ENCODE measurements around the gene FAM124A.

FAM124A gene, protein sequence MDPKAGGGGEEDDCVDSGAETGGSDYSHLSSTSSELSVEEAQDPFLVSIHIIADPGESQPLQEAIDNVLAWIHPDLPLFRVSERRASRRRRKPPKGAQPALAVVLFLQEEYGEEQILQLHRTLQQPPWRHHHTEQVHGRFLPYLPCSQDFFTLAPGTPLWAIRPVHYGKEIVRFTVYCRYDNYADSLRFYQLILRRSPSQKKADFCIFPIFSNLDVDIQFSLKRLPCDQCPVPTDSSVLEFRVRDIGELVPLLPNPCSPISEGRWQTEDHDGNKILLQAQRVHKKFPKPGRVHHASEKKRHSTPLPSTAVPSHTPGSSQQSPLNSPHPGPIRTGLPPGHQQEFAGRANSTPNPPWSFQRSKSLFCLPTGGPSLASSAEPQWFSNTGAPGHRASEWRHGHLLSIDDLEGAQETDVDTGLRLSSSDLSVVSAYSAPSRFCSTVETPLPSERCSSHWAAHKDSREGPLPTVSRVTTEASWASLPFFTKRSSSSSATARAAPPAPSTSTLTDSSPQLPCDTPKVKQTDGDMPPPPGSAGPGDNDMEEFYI

DNA sequence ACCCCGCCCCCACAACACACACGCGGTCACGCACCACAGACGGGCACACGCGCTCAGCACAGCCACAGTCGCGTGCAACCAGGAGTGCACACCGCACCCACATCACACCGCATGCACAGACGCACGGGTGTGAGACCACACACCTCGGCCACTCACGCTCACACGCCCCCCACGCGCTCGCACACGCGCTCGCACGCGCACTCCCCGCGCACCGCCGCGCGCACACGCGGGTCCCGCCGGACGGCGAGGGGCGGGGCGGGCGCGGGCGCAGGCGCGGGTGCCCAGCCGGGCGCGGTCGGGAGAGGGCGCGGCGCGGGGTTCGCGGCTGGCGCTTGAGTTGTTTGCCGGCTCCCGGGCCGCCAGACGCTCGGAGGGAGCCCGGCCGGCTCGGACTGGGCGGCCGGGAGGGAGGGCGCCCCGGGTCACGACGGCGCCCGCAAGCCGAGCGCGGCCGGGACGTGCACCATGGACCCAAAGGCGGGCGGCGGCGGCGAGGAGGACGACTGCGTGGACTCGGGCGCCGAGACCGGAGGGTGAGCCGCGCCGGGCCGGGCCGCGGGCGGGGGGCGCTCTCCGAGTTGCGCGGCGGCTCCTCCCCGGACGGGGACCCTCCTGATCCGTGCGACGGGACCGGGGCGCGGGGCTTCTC is at the start of gene FAM124A:
Gene FAM124A, plus strand, starts transcription at position 362 of the 649 bp plus-strand sequence. Its CDS starts 104 bp downstream, at position 466.
- DNase-seq (ENCODE audit: low read depth) = peak; percentile 36

DNA sequence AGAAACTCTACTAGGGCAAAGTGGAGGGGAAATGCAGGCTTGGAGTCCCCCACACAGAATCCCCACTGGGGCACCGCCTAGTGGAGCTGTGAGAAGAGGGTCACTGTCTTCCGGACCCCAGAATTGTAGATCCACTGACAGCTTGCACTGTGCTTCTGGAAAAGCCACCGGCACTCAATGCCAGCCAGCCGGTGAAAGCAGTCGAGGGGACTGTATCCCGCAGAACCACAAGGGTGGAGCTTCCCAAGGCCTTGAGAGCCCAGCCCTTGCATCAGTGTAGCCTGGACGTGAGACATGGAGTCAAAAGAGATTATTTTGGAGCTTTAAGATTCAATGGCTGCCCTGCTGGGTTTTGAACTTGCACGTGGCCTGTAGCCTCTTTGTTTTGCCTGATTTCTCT is 47.2 kb upstream of the FAM124A start:
- no peak for DNase-seq (ENCODE audit: low read depth)

DNA sequence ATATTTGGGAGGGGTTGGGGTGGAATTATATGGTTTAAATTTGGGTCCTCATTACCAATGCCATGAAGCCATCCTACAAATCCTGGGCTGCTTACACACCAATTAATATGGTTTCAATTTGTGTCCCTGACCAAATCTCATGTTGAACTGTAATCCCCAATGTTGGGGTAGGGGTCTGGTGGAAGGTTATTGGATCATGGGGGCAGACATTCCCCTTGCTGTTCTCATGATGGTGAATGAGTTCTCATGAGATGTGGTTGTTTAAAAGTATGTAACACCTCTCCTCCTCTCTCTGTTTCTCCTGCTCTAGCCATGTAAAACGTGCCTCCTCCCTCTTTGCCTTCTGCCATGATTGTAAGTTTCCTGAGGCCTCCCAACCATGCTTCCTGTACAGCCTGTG is 46.6 kb upstream of the FAM124A start:
- DNase-seq (ENCODE audit: low read depth) = no peak

DNA sequence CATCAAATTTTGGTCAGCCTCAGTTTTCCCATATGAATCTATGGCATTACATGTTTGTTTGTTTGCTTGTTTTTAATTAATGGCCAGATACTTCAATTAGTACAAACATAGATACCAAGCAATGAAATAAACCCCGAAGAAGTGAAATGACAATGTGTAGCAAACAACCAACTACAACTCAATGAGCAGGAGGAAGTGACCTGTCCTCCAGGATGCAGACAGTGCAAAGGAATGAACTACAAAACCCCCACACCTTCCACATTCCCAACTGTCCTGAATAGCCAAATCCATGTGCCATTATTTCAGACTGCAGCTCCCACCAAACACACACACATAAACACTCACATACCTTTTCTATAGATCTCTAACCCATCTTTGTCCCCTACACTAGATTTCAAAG is 45.0 kb upstream of the FAM124A start:
- no peak for DNase-seq (ENCODE audit: low read depth)

DNA sequence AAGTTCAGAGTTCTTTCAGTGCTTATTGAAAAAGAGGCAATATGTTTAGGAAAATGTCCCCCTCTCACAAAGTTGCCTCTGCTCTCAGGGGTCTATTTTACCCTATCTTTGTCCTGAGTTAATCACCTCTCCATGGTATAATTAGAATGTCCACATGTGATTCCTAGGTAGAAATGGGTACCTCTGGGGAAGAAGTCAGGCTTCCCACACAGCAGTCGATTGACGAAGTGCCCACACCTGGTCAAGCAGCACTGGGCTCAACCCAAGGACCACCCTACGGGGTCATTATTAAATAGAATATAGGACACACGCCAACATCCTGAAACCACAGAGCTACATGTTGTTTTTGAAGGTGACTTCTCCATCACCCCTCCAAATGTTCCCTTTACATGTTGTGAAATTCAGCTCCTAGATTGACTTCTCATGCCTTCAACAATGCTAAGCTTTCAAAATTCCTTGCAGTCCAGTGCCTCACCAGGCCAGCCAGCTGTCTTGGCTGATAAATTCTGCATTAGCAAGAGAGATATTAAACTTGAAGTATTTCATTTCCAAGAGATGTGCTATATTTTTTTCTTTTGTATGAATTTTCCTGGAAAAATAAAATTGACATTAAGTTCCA is 43.6 kb upstream of the FAM124A start:
- DNase-seq (ENCODE audit: low read depth) = no peak

DNA sequence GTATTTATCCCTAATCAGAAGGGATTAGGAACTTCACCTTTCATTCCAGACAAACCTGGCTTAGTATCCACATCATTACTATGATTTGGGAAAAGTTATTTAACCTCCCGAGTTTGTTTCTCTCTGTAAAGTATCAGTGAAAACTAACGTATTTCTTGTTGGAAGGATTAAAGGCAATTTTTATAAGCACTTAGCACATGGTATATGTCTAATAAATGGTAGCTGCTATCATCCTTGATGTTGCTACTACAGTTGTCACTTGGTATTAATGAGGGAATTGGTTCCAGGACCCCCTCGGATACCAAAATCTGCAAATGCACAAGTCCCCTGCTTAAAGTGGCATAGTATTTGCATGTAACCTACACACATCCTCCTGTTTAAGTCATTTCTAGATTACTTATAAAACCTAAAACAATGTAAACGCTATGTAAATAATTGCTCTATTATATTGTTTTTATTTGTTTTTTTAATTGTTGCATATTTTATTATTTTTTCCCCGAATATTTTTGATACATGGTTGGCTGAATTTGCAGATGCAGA is 42.7 kb upstream of the FAM124A start:
- DNase-seq (ENCODE audit: low read depth) = no peak

DNA sequence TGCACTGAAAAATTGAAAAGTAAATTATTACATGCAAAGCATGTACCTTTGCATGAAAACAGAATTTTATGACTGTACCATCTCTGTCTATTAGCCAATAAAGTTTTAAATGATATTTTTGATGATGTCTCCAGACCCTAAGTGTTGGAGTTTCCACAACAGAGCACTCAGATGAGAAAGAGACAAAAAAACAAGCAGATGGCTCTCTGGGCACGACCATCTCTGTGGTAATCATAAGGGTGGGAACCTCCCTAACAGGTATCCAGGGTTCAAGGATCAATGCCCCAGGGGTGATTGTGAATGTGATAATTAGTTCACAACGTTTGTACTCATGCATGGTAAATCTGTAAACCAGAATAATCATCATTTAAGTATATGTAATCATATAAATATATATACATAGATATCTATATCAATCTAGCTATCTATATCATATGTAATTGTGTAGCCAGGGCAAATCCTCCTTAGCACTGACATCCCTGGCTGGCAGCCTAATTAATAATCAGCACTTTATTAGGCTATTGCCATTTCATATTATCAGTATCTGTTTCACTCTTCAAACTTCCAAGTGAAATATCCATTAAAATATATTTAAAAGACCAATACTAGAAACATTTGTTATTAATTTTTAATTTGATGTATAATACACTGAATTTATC is 41.2 kb upstream of the FAM124A start:
- no peak for DNase-seq (ENCODE audit: low read depth)

DNA sequence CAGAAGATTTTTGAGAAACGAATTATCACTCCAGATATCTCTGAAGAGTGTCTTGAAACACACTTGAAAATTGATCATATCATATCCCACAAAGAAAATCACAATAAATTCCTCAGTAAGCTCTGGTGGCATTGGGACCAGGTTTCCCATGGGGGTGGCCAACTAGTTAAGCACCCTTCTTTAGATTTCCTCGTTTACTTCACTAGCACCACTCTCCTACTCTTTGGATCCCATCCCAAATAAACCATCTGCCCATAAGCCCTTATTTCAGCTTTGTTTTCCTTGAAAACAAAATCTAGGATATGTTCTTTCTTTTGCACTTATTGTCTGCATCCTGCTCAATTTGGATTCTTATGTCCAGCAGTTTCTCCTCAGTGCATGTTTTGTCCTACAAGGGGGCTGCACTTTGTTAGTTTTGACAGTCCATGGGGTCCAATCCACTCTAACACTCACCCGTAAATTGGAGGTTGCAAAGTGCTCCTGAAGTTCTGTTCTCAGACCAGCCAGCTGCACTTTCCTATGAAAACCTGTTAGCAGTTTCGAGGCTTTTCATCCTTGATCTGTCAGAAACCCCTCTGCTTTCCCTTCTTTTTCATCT is 40.3 kb upstream of the FAM124A start:
- DNase-seq (ENCODE audit: low read depth) = no peak

DNA sequence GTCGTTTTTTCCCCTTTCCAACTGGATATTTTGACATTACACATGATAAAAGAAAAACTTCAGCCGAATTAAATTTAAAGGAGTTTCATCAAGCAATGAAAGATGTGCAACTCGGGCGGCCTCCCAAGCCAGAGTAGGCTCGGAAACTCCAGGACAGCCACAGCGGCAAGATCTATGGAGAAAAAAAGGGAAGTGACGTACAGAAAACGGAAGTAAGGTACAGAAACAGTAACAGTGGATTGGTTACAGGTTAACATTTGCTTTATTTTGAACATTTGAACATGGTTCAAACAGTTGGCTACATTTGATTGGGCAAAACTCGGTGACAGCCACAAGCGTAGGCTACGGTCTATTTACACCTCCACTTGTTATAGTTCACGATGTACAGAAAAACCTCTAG is 30.5 kb upstream of the FAM124A start:
- no peak for DNase-seq (ENCODE audit: low read depth)

DNA sequence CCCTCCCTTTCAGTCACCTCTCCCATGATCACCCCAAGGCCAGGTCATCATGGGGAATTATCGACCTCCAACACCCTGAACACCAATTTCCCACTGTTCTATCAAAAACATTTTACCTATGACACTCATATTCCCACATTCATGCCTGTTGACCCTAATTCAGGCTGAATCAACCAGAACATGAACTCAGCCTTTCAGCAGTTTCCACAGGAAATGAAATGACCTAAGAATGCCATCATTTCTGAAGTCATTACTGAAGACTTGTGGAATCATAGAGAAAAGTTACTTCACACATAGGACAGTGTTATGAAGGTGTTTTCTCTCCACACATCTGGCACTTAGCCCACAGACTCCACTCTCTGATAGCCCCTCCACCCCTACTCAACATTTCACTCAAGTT is 29.9 kb upstream of the FAM124A start:
- DNase-seq (ENCODE audit: low read depth) = no peak

DNA sequence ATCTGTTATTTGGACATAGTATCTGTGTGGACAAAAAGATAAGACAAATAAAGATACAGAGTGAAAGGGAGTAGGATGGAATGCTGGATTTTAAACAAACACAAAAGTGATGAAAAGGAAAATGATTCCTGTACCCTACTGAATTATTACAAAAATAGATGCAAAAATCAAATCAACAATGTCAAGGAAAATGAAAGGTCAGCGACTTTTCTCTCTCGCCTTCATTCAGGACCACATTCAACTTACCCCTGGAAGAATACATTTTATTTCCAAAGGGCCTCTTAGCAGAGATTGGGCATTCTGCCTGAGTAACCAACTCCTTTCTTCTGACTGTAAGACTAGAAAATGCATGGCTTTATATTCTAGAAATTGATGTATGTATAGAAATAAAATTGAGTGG is 28.8 kb upstream of the FAM124A start:
- no peak for DNase-seq (ENCODE audit: low read depth)

DNA sequence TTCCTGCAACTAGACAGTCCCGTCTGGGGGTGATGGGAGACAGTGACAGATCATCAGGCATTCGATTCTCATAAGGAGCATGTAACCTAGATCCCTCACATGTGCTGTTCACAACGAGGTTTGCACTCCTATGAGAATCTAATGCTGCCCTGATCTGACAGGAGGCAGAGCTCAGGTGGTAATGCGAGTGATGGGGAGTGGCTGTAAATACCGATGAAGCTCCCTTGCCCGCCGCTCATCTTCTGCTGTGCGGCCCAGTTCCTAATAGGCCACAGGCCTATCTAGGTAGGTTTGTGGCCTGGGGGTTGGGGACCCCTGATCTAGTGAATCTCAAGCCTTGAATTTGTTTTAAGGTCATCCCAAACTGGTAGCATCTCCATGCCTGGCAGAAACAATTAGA is 27.3 kb upstream of the FAM124A start:
- no peak for DNase-seq (ENCODE audit: low read depth)

DNA sequence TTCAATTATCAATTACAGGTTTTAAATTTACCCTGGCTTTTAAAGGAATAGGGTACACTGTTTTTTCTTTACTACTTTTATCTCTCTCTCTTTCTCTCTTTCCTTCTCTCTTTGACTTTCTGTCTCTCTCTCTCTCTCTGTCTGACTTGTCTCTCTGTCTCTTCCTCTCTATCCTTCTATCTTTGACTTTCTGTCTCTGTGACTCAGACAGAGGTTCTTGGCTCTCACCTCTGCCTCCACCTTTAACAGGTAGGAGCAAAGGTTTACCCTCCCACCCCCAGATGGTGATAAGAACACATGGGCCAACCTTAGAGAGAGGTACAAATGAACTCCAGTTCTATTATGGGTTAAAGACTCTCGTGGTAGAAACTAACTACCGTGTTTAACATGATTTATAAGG is 20.3 kb upstream of the FAM124A start:
- no peak for DNase-seq (ENCODE audit: low read depth)

DNA sequence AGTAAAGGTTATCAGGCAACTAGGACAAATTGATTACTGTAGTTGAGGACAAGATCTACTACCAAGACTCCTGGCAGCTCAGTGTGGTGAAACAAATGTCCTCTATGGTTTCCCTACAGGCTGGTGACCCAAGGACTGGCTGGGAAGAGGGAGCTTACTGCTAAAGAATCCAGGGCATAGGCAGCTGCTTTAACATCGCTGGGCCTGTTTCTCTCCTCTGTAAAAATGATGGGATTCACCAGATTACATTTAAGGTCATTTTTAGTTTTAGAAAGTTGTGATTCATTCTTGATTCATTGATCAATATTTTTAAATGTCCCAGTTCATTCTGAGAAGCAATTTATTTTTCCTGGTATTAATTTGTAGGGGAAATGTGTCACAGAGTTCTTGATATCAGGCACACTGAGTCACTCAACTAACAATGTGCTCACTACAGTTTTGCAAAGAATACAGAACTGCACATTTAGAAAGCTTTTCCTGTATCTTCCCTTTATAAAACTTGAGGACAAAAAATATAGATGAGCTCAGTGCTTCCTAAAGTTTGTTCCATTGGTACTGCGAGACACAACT is 19.6 kb upstream of the FAM124A start:
- no peak for DNase-seq (ENCODE audit: low read depth)

DNA sequence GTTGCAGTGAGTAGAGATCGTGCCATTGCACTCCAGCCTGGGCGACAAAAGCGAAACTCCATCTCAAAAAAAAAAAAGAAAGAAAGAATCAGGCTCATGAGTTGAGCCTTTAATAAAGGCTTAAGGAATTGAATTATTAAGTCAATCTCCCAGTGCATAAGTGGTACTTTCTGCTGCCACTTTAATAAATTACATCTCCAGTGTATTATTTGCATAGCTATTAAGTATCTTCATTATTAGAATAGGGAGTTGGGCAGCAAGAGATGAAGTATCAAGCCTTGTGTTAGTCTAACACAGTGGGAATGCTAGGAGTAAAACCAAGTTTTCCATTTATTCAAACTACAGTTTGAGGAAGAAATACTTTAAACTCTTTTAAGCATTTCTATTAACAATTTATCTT is 15.6 kb upstream of the FAM124A start:
- no peak for DNase-seq (ENCODE audit: low read depth)

DNA sequence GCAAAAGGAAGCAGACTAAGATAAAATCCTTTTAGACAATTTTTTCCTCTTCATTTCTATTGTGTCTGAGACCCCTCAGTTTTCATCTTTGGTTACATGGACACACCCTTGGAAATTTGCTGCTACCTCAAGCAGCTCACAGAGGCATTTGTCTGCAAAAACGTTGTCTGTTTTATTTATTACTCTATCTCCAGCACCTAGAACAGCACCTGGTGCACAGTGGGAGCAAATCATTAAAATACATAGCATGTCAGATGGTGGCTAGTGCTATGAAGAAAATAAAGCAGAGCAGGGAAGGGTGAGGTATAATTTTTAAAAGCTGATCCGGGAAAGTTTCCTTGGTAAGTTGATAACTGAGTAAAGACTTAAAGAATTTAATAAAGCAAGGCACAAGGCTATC is 14.3 kb upstream of the FAM124A start:
- DNase-seq (ENCODE audit: low read depth) = no peak

DNA sequence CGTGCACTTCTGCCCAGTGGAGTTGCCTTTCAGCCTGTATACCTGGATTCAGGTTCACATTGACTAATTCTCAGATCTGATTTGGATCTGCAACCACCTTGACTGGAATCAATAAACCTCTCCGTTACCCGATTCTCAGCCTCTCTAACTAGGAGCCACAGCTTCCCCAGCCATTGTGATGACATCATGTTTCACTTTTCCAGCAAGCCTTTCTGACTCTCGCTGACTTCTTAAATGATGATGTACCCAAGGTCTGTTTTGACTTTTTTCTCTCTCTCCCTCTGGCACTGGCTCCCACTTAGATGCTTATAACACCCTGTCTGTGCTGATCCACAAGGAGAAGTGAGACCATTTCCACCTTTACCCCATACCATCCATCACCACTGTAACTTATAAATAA is 13.5 kb upstream of the FAM124A start:
- DNase-seq (ENCODE audit: low read depth) = no peak

DNA sequence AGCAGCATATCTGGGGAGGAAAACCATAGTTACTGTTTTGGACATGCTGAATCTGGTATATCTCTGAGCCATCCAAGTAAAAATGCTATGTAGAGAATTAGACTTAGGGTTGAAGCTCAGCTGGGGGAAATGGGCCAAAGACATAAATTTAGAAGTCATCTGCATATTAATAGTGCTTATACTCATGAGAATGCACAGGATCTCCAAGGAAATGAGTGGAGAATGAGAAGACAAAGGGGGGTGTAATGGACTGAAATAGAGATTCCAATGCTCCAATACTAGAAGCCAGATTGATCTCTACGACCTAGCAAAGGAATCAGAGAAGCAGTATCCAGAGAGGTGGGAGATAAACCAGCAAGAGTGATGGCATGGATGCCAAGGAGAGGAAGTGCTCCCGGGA is 10.3 kb upstream of the FAM124A start:
- DNase-seq (ENCODE audit: low read depth) = no peak

DNA sequence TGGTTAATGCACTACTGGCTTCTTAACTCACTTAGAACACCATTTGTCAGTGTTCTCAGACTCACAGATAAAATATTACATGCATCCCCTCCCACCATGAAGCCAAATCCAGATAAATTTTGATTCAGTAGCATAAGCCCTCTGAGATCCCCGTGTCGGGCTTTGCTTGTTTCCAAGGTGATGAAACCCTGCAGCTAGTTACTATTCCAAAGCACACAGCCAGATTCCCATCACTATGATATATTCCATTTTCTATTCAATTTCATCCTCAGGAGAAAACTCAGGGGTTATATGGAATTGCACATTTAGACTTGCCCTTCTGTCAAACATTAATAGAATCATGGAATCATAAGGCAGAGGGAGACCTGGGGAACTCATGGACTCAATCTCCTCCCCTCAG is 9.4 kb upstream of the FAM124A start:
- no peak for DNase-seq (ENCODE audit: low read depth)

DNA sequence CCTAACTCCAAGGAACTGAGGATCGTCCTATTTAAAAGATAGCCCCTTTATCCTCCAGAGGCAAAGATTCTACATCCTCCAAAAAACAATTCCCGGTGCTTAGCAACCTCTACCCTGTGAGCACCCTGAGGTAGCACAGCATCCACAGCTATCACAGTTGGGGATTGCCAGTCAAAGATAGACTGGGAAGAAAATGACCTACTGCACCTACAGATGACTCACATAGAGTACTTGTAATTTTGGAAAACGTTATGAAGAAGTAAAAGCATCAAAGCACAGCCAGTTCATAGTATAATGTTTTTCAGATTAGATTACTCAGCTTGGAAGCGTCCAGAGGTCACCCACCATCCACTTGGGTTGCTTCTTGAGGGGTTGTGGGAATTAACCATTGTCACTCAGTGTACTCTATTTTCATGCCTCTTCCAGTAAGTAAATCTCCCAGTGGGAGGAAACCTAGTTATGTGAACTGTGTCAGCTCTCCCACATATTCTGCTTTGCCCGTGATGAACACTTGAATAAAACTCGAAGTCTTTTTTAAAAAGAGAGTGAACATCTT is 8.9 kb upstream of the FAM124A start:
- no peak for DNase-seq (ENCODE audit: low read depth)

DNA sequence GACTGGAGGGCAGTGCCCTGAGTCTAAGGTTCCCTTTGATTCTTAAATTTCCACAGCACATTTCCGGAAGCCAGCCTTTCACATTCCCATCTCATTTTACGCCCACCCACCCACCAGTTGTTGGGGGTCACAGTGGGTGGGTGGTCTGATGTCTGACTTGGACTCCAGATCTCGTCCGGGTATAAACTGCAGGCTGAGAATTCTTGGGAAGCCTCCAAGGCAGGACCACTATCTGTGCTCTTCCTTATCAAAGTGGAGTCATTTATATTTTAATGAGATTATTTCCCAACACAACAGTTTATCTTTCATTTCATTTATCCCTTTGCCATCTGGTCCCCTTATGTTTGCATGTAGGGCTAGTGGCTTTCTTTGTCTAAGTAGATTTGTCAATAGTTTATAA is 3.6 kb upstream of the FAM124A start:
- DNase-seq (ENCODE audit: low read depth) = no peak

Measured in EH (cell line).